Natural killer cell (primary cell): Measurements from ENCODE around the gene AATK. TPM values are rescaled to one million over a fixed set of nuclear protein-coding genes. Genes with fewer than 3 reads are reported as not detected.

Source experiments
- ATAC-seq, 3 donors: fragments of 150-1000 bp in 2 of 3; fragments of 200-7000 bp in 1 of 3; cut with Tn5 transposase; 1 replicate in 1 of 3; 2 replicates in 2 of 3; pipeline ENCODE4 v1.10.0; 2021; ENCODE audit warnings: mild to moderate bottlenecking in 2 of 3, moderate library complexity in 2 of 3
- DNase-seq, 2 donors: peaks; one replicate each; pipeline versions ENCODE4 v3.0.0 to v3.0.0-alpha.2; 2013 to 2021; ENCODE audit warnings: mixed read lengths in 1 of 2
- H3K27ac ChIP-seq: one replicate; pipeline ENCODE4 v1.5.1; 2013; ENCODE audit warnings: mild to moderate bottlenecking, low read length
- H3K27me3 ChIP-seq: one replicate; pipeline ENCODE4 v1.6.1; 2013; ENCODE audit warnings: low read length; ENCODE audit not compliant: control insufficient read depth, insufficient read depth
- H3K36me3 ChIP-seq: one replicate; pipeline ENCODE4 v1.6.1; 2013; ENCODE audit warnings: low read length; ENCODE audit not compliant: control insufficient read depth, insufficient read depth
- H3K4me1 ChIP-seq: one replicate; pipeline ENCODE4 v1.6.1; 2013; ENCODE audit warnings: low read length; ENCODE audit not compliant: control insufficient read depth, insufficient read depth
- H3K4me3 ChIP-seq: one replicate; pipeline ENCODE4 v1.5.1; 2013; ENCODE audit warnings: low read length
- H3K9me3 ChIP-seq: one replicate; pipeline ENCODE4 v1.6.1; 2013; ENCODE audit warnings: low read length; ENCODE audit not compliant: control insufficient read depth, insufficient read depth
- H3K27ac Mint-ChIP-seq, 2 donors: one replicate each; pipeline ENCODE4 v1.8.0; 2022; ENCODE audit warnings: mild to moderate bottlenecking in 2 of 2, mixed read lengths in 2 of 2, moderate library complexity in 1 of 2
- H3K27me3 Mint-ChIP-seq, 2 donors: one replicate each; pipeline ENCODE4 v1.8.0; 2022; ENCODE audit warnings: low read depth in 2 of 2, mixed read lengths in 2 of 2
- H3K36me3 Mint-ChIP-seq: one replicate; pipeline ENCODE4 v1.8.0; 2022; ENCODE audit warnings: mixed read lengths
- H3K4me1 Mint-ChIP-seq, 2 donors: one replicate each; pipeline ENCODE4 v1.8.0; 2022; ENCODE audit warnings: mixed read lengths in 2 of 2
- H3K4me3 Mint-ChIP-seq: one replicate; pipeline ENCODE4 v1.8.0; 2022; ENCODE audit warnings: mild to moderate bottlenecking, moderate library complexity, mixed read lengths
- H3K9me3 Mint-ChIP-seq, 2 donors: one replicate each; pipeline ENCODE4 v1.8.0; 2022; ENCODE audit warnings: mixed read lengths in 2 of 2
- WGBS: methylation state at CpG from one replicate; pipeline ENCODE4 v1.1.7; 2013; ENCODE audit warnings: missing lambda C conversion rate; ENCODE audit not compliant: insufficient coverage; 5-methylcytosine and 5-hydroxymethylcytosine counted together
- intact Hi-C: fragments of 100-400 bp; cut with micrococcal nuclease; formaldehyde crosslinking; loops from one replicate; pipeline ENCODE4 v1.14.2; 2022
- total RNA-seq, 4 donors: library from RNA; stranded (reverse); fragments of 120-200 nt in 1 of 4; gene quantifications; one replicate each; pipeline versions ENCODE4 v1.2.3 to v1.2.4, GENCODE V29; 2013 to 2022
- TF ChIP-seq, protein P1 (sequence below): fragments of 200-600 bp; IDR thresholded peaks from one replicate; pipeline ENCODE4 v1.8.0; 2022; ENCODE audit warnings: antibody characterized with exemption

The AATK gene
- total RNA-seq, 3 donors from 2014 or later (not counting 1 experiment from before 2014, with no cell fraction given): 8.5 to 13.7 (median 10.4) TPM

DNA sequence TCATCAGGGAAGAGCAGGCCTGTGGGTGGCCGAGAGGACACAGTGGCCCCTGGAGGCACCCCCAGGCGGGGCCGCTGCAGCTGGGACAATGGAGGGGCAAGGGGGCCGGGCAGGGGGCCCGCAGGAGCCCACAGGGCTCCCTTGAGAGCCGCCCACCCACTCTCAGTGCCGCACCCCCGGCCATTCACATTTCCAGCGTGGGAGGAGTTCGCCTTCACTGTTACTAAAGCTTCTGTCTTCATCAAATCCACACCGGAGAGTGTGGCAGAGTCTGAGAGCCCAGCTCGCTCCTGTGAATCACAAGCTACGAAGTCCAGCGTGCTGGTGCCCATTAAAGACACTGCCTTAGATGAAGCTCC lies 21.6 kb downstream of the AATK start:
- H3K4me3 Mint-ChIP-seq: no peak overlapping the region
- H3K9me3 Mint-ChIP-seq: no peaks in the 10 kb centered on the region
- H3K27ac ChIP-seq: no peak overlapping the region
- DNase-seq (no peak), ATAC-seq (no peak)
- H3K4me3 ChIP-seq: no peak overlapping the region
- H3K27me3 Mint-ChIP-seq: no peaks in the 10 kb centered on the region
- WGBS: 84% methylated on average over 14 of the region's 14 CpGs
- no peak overlapping the region for H3K27ac Mint-ChIP-seq
- no peaks in the 10 kb centered on the region for H3K36me3 Mint-ChIP-seq
- intact Hi-C loops: loop anchor here (5.0 kb wide), 1 partner anchor 338 kb away; no protein-coding TSS in a partner anchor
- H3K27me3 ChIP-seq: no peaks in the 10 kb centered on the region
- H3K9me3 ChIP-seq: no peaks in the 10 kb centered on the region
- H3K4me1 ChIP-seq: peaks cover 13% of the 10 kb centered on the region
- H3K4me1 Mint-ChIP-seq: peaks cover 0 to 3% of the 10 kb centered on the region in 2 donors
- TF ChIP-seq, protein P1, sequence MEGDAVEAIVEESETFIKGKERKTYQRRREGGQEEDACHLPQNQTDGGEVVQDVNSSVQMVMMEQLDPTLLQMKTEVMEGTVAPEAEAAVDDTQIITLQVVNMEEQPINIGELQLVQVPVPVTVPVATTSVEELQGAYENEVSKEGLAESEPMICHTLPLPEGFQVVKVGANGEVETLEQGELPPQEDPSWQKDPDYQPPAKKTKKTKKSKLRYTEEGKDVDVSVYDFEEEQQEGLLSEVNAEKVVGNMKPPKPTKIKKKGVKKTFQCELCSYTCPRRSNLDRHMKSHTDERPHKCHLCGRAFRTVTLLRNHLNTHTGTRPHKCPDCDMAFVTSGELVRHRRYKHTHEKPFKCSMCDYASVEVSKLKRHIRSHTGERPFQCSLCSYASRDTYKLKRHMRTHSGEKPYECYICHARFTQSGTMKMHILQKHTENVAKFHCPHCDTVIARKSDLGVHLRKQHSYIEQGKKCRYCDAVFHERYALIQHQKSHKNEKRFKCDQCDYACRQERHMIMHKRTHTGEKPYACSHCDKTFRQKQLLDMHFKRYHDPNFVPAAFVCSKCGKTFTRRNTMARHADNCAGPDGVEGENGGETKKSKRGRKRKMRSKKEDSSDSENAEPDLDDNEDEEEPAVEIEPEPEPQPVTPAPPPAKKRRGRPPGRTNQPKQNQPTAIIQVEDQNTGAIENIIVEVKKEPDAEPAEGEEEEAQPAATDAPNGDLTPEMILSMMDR: no peak
- H3K36me3 ChIP-seq: no peaks in the 10 kb centered on the region

DNA sequence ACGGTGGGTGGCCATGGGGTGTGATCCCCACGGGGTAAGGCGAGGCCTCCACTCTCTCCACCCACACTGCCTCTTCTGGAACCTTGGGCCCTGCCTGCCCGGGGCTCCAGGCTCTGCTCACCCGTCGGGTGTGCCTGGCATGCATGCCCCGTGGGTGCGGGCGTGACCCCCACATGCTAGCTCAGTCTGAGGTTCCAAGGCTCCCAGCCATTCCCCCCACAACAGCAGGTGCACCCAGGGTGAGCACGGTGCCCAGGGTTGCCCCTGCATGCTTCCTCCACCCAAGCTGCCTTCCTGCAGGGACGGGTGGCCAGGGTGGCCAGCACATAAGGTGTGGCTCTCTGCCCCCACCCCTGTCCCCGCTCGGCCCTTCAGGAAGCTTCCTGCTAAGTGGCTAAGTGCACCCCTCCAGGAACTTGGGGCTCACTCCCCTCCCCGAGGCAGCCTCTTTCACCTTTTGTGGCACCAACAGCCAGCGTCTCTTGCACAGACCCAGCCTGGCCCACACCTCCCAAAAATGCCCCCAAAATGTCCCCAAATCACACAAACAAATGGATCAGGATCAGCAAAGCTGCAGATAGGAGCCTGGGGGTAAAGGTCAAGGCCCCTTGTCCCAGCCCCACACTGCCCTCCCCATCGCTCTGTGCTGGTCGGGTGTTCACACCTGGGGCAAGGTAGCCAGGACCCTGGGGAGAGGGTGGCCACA lies 22.2 kb downstream of the AATK start:
- peaks cover 0 to 5% of the 10 kb centered on the region in 2 donors for H3K4me1 Mint-ChIP-seq
- H3K27ac ChIP-seq: no peak overlapping the region
- DNase-seq (no peak), ATAC-seq (no peak)
- H3K27me3 ChIP-seq: no peaks in the 10 kb centered on the region
- intact Hi-C loops: loop anchor here (5.0 kb wide), 1 partner anchor 338 kb away; no protein-coding TSS in a partner anchor
- no peak overlapping the region for H3K4me3 Mint-ChIP-seq
- H3K27me3 Mint-ChIP-seq: no peaks in the 10 kb centered on the region
- H3K27ac Mint-ChIP-seq: no peak overlapping the region
- no peaks in the 10 kb centered on the region for H3K9me3 Mint-ChIP-seq
- TF ChIP-seq, protein P1: no peak
- H3K4me1 ChIP-seq: peaks cover 8% of the 10 kb centered on the region
- no peak overlapping the region for H3K4me3 ChIP-seq
- no peaks in the 10 kb centered on the region for H3K36me3 Mint-ChIP-seq
- H3K9me3 ChIP-seq: no peaks in the 10 kb centered on the region
- H3K36me3 ChIP-seq: no peaks in the 10 kb centered on the region
- 85% methylated on average over 17 of the region's 17 CpGs for WGBS

DNA sequence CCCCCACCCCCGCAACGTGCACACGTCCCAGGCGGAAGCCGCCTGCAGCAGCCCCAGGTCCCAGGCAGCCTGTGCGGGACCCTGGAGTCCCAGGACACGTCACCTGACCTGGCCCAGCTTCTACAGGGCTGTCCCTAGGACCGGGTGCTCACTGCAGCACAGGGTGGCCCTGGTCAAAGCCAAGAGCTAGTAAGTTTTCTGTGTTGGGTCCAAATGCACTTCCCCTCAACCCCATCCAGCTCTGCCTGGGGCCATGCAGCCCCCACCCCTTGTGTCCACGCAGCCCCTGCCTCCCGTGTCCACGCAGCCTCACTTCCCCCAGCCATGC lies 22.9 kb downstream of the AATK start:
- H3K27me3 Mint-ChIP-seq: no peaks in the 10 kb centered on the region
- ATAC-seq: no peak

More for the DNA sequence above, 22.9 kb downstream of the AATK start:
- Histone ChIP-seq H3K4me3 (no peak overlapping the region), H3K27ac (no peak overlapping the region), H3K4me1 (peaks cover 6% of the 10 kb centered on the region), H3K27me3 (no peaks in the 10 kb centered on the region), H3K9me3 (no peaks in the 10 kb centered on the region), H3K36me3 (no peaks in the 10 kb centered on the region)
- TF ChIP-seq, protein P1: no peak
- no peak overlapping the region for H3K4me3 Mint-ChIP-seq
- intact Hi-C loops: loop anchor here (5.0 kb wide), 1 partner anchor 339 kb away; no protein-coding TSS in a partner anchor
- H3K4me1 Mint-ChIP-seq: peaks cover 0 to 12% of the 10 kb centered on the region in 2 donors
- 78% methylated on average over 10 of the region's 11 CpGs for WGBS
- H3K27ac Mint-ChIP-seq: no peak overlapping the region
- DNase-seq: no peak
- no peaks in the 10 kb centered on the region for H3K36me3 Mint-ChIP-seq
- no peaks in the 10 kb centered on the region for H3K9me3 Mint-ChIP-seq
